ENCODE measurements around the gene PLEKHJ1. TPM values are rescaled to one million over a fixed set of nuclear protein-coding genes. Genes with fewer than 3 reads are reported as not detected.

Gene PLEKHJ1
- total and polyA plus RNA-seq, 4 donors: 24.9 to 56.2 (median 44.3) TPM

DNA sequence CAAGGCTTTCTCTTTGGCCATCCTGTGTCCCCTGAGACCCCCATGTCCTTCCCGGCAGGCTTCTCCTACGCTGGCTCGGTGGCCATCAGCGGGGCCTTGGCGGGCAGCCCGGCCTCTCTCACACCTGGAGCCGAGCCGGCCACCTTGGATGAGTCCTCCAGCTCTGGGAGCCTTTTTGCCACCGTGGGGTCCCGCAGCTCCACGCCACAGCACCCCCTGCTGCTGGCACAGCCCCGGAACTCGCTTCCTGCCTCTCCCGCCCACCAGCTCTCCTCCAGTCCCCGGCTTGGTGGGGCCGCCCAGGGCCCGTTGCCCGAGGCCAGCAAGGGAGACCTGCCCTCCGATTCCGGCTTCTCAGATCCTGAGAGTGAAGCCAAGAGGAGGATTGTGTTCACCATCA, 14.2 kb downstream of the PLEKHJ1 start:
- H3K4me1 ChIP-seq (ENCODE audit: control insufficient read depth in 1 of 2, insufficient read depth in 2 of 2, low read length in 2 of 2): no peaks in the 10 kb centered on the region
- no peak overlapping the region for H3K4me3 ChIP-seq (ENCODE audit: low read length in 2 of 2)
- H3K27ac ChIP-seq (ENCODE audit: low read depth in 1 of 2, low read length in 2 of 2): no peak overlapping the region
- no peaks in the 10 kb centered on the region for H3K27me3 ChIP-seq (ENCODE audit: control insufficient read depth in 1 of 2, insufficient read depth in 2 of 2, low read length in 1 of 2)
- intact Hi-C loops (cut with DNase I): no loop called here
- H3K36me3 ChIP-seq (ENCODE audit: control insufficient read depth in 1 of 2, insufficient read depth in 2 of 2, low read length in 1 of 2): peaks cover 0 to 4% of the 10 kb centered on the region in 2 donors
- H3K9me3 ChIP-seq (ENCODE audit: control insufficient read depth, low read length): no peaks in the 10 kb centered on the region
- no peak for ATAC-seq (ENCODE audit: low FRiP score)
- WGBS, 2 donors: 70 to 79% methylated on average over 20 of the region's 20 CpGs
- DNase-seq: no peak

DNA sequence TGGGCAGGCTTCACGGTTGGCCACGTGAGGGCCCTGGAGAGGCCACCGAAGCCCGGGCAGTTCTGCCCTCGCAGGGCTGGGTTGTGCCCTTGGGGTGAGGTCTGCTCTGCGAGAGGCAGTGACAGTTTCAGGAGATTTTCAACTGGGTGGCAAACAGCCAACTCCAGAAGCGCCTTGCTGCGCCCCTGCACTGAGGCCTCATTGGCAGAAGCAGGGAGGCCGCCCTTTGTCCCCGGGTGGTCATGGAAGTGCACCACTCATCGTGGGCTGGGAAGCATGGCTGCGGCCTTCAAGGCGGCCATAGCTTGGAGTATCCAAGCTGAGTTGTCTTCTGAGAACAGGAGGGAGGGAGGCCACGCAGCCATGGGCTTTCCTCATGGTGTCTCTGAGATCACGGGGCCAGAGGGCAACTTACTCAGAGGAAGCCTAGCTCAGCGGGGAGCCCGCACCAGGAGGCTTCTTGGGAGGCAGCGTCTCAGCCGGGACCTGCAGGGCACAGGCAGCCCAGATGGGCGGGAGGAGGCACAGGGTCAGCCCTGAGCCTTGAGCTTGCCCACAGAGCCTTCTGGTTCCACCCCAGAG, 14.8 kb downstream of the PLEKHJ1 start:
- intact Hi-C loops (cut with DNase I): no loop called here
- H3K4me1 ChIP-seq (ENCODE audit: control insufficient read depth in 1 of 2, insufficient read depth in 2 of 2, low read length in 2 of 2): no peaks in the 10 kb centered on the region
- peaks cover 0 to 7% of the 10 kb centered on the region in 2 donors for H3K36me3 ChIP-seq (ENCODE audit: control insufficient read depth in 1 of 2, insufficient read depth in 2 of 2, low read length in 1 of 2)
- H3K4me3 ChIP-seq (ENCODE audit: low read length in 2 of 2): no peak overlapping the region
- 89 to 92% methylated on average over 20 of the region's 20 CpGs for WGBS, 2 donors
- no peak overlapping the region for H3K27ac ChIP-seq (ENCODE audit: low read depth in 1 of 2, low read length in 2 of 2)
- no peak for ATAC-seq (ENCODE audit: low FRiP score)
- DNase-seq: no peak
- no peaks in the 10 kb centered on the region for H3K27me3 ChIP-seq (ENCODE audit: control insufficient read depth in 1 of 2, insufficient read depth in 2 of 2, low read length in 1 of 2)
- no peaks in the 10 kb centered on the region for H3K9me3 ChIP-seq (ENCODE audit: control insufficient read depth, low read length)

DNA sequence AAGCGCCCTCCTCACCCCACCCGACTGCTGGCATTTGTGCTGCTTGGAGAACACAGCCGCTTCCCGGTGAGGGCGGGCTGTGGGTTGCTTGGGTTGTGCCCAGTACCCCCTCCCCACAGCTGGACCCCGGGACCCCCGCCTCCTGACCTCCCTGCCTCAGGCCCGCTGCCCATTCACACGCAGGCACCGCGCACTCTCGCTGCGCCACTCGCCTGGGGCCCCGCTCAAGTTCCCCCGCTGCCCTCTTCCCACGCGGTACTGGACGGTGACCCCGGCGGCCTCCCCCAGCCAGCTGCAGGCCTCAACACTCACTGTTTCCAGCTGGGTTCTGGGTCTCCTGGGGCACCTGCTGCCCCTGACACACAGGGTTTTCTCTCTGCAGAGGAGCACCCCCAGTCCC, 16.4 kb downstream of the PLEKHJ1 start:
- Histone ChIP-seq H3K9me3 (ENCODE audit: control insufficient read depth, low read length) (no peaks in the 10 kb centered on the region), H3K36me3 (ENCODE audit: control insufficient read depth in 1 of 2, insufficient read depth in 2 of 2, low read length in 1 of 2) (peaks cover 0 to 7% of the 10 kb centered on the region in 2 donors), H3K27me3 (ENCODE audit: control insufficient read depth in 1 of 2, insufficient read depth in 2 of 2, low read length in 1 of 2) (no peaks in the 10 kb centered on the region), H3K27ac (ENCODE audit: low read depth in 1 of 2, low read length in 2 of 2) (no peak overlapping the region), H3K4me1 (ENCODE audit: control insufficient read depth in 1 of 2, insufficient read depth in 2 of 2, low read length in 2 of 2) (no peaks in the 10 kb centered on the region), H3K4me3 (ENCODE audit: low read length in 2 of 2) (no peak overlapping the region)
- intact Hi-C loops (cut with DNase I): no loop called here
- WGBS, 2 donors: 91 to 94% methylated on average over 19 to 21 of the region's 21 CpGs
- DNase-seq: no peak
- no peak for ATAC-seq (ENCODE audit: low FRiP score)

DNA sequence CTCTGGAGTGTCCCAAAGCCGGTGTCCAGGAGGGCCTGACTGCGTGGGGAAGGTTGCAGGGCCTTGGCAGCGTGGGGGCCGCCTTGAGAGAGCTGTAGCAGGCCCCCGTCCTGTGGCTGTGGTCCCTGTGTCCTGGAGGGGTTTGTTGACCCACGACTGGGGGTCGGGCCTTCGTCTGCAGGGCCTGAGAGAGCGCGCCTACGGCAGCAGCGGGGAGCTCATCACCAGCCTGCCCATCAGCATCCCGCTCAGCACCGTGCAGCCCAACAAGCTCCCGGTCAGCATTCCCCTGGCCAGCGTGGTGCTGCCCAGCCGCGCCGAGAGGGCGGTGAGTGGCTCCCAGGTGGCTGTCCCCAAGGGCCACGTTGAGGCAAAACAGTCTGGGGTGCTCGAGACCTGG, 18.5 kb downstream of the PLEKHJ1 start:
- intact Hi-C loops (cut with DNase I): no loop called here
- whole genome bisulfite sequencing, 2 donors: 96 to 97% methylated on average over 22 of the region's 22 CpGs
- no peaks in the 10 kb centered on the region for H3K27me3 ChIP-seq (ENCODE audit: control insufficient read depth in 1 of 2, insufficient read depth in 2 of 2, low read length in 1 of 2)
- no peaks in the 10 kb centered on the region for H3K9me3 ChIP-seq (ENCODE audit: control insufficient read depth, low read length)
- no peak overlapping the region for H3K4me3 ChIP-seq (ENCODE audit: low read length in 2 of 2)
- no peak for ATAC-seq (ENCODE audit: low FRiP score)
- H3K4me1 ChIP-seq (ENCODE audit: control insufficient read depth in 1 of 2, insufficient read depth in 2 of 2, low read length in 2 of 2): no peaks in the 10 kb centered on the region
- H3K36me3 ChIP-seq (ENCODE audit: control insufficient read depth in 1 of 2, insufficient read depth in 2 of 2, low read length in 1 of 2): peaks cover 0 to 9% of the 10 kb centered on the region in 2 donors
- no peak overlapping the region for H3K27ac ChIP-seq (ENCODE audit: low read depth in 1 of 2, low read length in 2 of 2)
- no peak for DNase-seq

DNA sequence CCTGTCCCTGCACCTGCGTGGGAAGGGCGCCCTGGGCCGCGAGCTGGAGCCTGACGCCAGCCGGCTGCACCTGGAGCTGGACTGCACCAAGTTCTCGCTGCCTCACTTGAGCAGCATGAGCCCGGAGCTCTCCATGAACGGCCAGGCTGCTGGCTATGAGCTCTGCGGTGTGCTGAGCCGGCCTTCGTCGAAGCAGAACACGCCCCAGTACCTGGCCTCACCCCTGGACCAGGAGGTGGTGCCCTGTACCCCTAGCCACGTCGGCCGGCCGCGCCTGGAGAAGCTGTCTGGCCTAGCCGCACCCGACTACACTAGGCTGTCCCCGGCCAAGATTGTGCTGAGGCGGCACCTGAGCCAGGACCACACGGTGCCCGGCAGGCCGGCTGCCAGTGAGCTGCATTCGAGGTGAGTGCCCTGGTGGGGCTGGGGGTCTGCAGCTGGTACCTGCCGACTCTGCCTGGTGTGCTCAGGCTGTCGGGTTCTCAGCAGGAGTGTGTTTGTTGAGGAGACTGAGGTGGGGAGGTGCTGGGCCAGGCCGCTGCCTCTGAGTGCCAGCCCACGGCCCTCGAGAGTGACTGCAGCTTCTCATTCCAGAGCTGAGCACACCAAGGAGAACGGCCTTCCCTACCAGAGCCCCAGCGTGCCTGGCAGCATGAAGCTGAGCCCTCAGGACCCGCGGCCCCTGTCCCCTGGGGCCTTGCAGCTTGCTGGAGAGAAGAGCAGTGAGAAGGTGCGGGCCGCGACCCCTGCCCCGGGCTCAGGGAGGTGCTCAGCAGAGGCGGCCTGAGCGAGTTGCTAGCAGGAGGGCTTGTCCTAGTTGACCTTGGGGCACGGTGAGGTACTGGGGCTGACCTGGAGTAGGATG, 19.5 kb downstream of the PLEKHJ1 start:
- no peak overlapping the region for H3K4me3 ChIP-seq (ENCODE audit: low read length in 2 of 2)
- no peaks in the 10 kb centered on the region for H3K9me3 ChIP-seq (ENCODE audit: control insufficient read depth, low read length)
- H3K27me3 ChIP-seq (ENCODE audit: control insufficient read depth in 1 of 2, insufficient read depth in 2 of 2, low read length in 1 of 2): no peaks in the 10 kb centered on the region
- 95 to 96% methylated on average over 43 of the region's 43 CpGs for WGBS, 2 donors
- intact Hi-C loops (cut with DNase I): no loop called here
- peaks cover 2 to 9% of the 10 kb centered on the region in 2 donors for H3K36me3 ChIP-seq (ENCODE audit: control insufficient read depth in 1 of 2, insufficient read depth in 2 of 2, low read length in 1 of 2)
- H3K27ac ChIP-seq (ENCODE audit: low read depth in 1 of 2, low read length in 2 of 2): no peak overlapping the region
- DNase-seq (no peak), ATAC-seq (ENCODE audit: low FRiP score) (no peak)
- no peaks in the 10 kb centered on the region for H3K4me1 ChIP-seq (ENCODE audit: control insufficient read depth in 1 of 2, insufficient read depth in 2 of 2, low read length in 2 of 2)

DNA sequence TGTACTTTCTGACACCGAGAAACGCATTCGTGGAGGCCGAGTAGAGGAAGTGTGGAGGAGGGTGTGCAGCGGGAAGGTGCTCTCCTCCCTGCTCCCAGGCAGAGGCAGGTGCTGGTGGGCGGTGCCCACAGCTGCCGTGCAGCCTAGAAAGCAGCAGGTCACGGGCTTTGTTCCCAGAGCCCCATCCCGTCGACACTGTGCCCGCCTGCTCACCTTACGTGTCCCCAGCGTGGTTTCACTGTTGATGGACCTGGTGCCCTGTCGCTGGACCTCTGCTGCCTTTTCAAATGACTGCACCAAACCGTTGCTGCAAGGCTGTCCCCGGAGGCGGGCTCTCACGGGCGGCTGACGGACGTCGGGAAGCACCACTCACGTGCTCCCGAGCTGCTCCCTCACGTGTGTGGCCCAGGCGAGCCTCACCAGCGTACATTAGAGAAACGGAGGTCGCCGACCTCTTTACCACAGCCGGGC, 20.8 kb downstream of the PLEKHJ1 start:
- H3K27me3 ChIP-seq (ENCODE audit: control insufficient read depth in 1 of 2, insufficient read depth in 2 of 2, low read length in 1 of 2): no peaks in the 10 kb centered on the region
- H3K4me1 ChIP-seq (ENCODE audit: control insufficient read depth in 1 of 2, insufficient read depth in 2 of 2, low read length in 2 of 2): no peaks in the 10 kb centered on the region
- intact Hi-C loops (cut with DNase I): no loop called here
- no peak overlapping the region for H3K4me3 ChIP-seq (ENCODE audit: low read length in 2 of 2)
- ATAC-seq (ENCODE audit: low FRiP score) (no peak), DNase-seq (no peak)
- WGBS, 2 donors: 72 to 78% methylated on average over 31 of the region's 31 CpGs
- H3K9me3 ChIP-seq (ENCODE audit: control insufficient read depth, low read length): no peaks in the 10 kb centered on the region
- H3K36me3 ChIP-seq (ENCODE audit: control insufficient read depth in 1 of 2, insufficient read depth in 2 of 2, low read length in 1 of 2): peaks cover 6 to 9% of the 10 kb centered on the region in 2 donors
- no peak overlapping the region for H3K27ac ChIP-seq (ENCODE audit: low read depth in 1 of 2, low read length in 2 of 2)

DNA sequence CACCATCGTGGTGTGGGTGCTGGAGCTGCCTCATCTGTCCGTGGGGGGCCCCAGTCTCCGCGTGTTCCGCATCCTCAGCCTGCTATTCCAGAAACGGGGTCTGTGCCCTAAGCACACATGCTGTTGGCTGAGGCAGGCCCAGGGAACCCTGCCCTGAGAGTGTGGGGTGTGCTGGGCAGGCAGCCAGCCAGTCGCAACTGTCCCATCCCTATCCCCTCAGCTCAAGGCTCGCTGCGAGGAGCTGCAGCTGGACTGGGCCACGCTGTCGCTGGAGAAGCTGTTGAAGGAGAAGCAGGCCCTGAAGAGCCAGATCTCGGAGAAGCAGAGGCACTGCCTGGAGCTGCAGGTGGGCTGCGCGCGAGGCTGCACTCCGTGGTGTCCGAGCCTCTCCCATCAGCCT, 21.9 kb downstream of the PLEKHJ1 start:
- no peak for DNase-seq
- intact Hi-C loops (cut with DNase I): no loop called here
- Histone ChIP-seq H3K36me3 (ENCODE audit: control insufficient read depth in 1 of 2, insufficient read depth in 2 of 2, low read length in 1 of 2) (peaks cover 6 to 9% of the 10 kb centered on the region in 2 donors), H3K27ac (ENCODE audit: low read depth in 1 of 2, low read length in 2 of 2) (no peak overlapping the region), H3K4me1 (ENCODE audit: control insufficient read depth in 1 of 2, insufficient read depth in 2 of 2, low read length in 2 of 2) (no peaks in the 10 kb centered on the region), H3K4me3 (ENCODE audit: low read length in 2 of 2) (no peak overlapping the region), H3K9me3 (ENCODE audit: control insufficient read depth, low read length) (no peaks in the 10 kb centered on the region), H3K27me3 (ENCODE audit: control insufficient read depth in 1 of 2, insufficient read depth in 2 of 2, low read length in 1 of 2) (no peaks in the 10 kb centered on the region)
- WGBS, 2 donors: 93 to 94% methylated on average over 17 of the region's 17 CpGs
- ATAC-seq (ENCODE audit: low FRiP score): no peak

DNA sequence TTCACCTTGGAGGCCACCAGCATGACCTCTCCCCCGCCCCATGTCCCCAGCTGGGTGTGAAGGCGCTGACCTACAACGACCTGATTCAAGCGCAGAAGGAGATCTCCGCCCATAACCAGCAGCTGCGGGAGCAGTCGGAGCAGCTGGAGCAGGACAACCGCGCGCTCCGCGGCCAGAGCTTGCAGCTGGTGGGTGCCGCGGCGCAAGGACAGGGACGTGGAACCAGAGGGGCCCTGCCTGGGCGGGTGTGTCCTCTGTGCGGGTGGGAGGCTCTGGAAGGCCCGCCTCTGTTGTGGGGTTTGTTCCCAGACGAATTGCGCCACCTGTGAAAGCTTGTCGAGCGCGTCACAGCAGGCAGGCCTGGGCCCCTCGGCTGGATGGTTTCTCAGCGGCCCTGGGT, 22.3 kb downstream of the PLEKHJ1 start:
- Histone ChIP-seq H3K9me3 (ENCODE audit: control insufficient read depth, low read length) (no peaks in the 10 kb centered on the region), H3K27me3 (ENCODE audit: control insufficient read depth in 1 of 2, insufficient read depth in 2 of 2, low read length in 1 of 2) (no peaks in the 10 kb centered on the region), H3K27ac (ENCODE audit: low read depth in 1 of 2, low read length in 2 of 2) (no peak overlapping the region), H3K36me3 (ENCODE audit: control insufficient read depth in 1 of 2, insufficient read depth in 2 of 2, low read length in 1 of 2) (peaks cover 6 to 9% of the 10 kb centered on the region in 2 donors), H3K4me3 (ENCODE audit: low read length in 2 of 2) (no peak overlapping the region), H3K4me1 (ENCODE audit: control insufficient read depth in 1 of 2, insufficient read depth in 2 of 2, low read length in 2 of 2) (no peaks in the 10 kb centered on the region)
- WGBS, 2 donors: 81 to 85% methylated on average over 26 of the region's 26 CpGs
- intact Hi-C loops (cut with DNase I): no loop called here
- ATAC-seq (ENCODE audit: low FRiP score) (no peak), DNase-seq (no peak)
